ENCODE measurements around the gene SPDYE3.
A peak's percentile ranks its signal among the peaks of the same experiment; 100 is the strongest.
"Not testable (repeated sequence)": the region's sequence is repeated elsewhere in the genome, so short reads cannot be mapped to it uniquely, and the experiment has no call there.

Gene SPDYE3, protein sequence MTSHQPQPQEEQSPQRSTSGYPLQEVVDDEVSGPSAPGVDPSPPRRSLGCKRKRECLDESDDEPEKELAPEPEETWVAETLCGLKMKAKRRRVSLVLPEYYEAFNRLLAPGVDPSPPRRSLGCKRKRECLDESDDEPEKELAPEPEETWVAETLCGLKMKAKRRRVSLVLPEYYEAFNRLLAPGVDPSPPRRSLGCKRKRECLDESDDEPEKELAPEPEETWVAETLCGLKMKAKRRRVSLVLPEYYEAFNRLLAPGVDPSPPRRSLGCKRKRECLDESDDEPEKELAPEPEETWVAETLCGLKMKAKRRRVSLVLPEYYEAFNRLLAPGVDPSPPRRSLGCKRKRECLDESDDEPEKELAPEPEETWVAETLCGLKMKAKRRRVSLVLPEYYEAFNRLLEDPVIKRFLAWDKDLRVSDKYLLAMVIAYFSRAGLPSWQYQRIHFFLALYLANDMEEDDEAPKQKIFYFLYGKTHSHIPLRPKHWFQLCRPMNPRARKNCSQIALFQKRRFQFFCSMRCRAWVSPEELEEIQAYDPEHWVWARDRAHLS

DNA sequence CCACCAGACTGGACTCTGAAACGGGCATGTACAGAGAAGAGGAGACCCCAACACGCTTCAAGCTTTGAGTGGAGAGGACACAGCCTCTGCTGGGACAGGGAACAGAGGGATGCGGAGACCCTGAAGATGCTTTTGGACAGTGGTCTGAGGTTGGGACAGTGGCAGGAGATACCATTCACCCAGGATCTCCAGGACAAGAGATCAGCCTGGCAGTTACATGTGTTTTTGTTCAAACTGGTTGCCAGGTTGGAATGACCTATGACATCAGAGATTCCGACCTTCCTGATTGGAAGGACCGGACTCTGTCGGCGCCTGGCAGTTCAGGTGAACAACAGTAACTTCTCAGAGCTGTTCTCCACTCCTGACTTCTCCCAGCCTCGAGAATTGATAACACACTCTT lies at the start of gene SPDYE3:
Gene SPDYE3 (plus strand): TSS at position 301 of the 400 bp plus-strand sequence. CDS start 184 bp downstream, outside the sequence.
- DNase-seq (ENCODE audit: low spot score), result not testable (repeated sequence)

DNA sequence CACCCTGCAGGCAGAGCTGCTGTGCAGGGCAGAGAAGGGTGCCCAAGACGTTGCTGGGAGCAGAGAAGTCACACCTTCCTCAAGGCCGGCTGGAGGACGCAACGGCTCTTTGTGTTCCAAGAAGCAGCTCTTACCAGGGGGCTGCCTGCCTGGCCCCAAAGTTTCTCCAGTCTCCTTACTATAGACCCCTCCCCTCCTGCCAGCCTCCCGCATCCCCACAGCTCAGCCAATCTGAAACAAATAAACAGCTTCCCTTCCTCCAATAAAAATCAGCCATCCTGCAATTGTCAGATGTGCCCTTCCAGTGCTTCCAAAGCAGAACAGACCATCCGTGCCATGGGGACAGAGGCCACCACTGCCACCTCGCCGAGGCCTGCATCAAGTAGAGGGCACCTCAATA lies 47.5 kb upstream of the SPDYE3 start:
- DNase-seq (ENCODE audit: low spot score), result not testable (repeated sequence)

DNA sequence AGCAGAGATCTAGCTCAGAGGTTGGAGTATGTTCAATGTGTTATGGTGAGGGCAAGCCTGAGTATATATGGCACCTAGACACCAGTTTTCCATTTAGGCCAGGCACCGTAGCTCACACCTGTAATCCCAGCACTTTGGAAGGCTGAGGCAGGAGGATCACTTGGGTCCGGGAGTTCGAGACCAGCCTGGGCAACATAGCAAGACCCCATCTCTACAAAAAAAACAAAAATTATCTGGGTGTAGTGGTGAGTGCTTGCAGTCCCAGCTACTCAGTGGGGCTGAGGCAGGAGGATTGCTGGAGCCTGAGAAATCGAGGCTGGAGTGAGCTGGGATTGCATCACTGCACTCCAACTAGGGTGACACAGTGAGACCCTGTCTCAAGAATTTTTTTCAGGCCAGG lies 44.6 kb upstream of the SPDYE3 start:
- DNase-seq (ENCODE audit: low spot score), result not testable (repeated sequence)

DNA sequence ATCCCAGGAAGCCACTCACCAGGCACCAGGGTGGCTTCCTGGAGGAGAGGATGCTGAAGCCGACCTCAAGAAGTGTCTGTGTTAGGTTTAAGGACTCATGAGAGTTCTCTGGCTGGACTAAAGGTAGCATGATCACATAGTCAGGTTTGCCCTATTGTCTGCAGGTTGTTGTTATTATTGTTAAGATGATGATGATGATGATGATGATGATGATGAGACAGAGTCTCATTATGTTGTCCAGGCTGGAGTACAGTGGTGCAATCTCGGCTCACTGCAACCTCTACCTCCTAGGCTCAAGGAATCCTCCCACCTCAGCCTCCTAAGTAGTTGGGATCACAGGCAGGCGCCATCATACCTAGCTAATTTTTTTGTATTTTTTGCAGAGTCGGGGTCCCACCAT lies 43.3 kb upstream of the SPDYE3 start:
- not testable (repeated sequence) for DNase-seq (ENCODE audit: low spot score)

DNA sequence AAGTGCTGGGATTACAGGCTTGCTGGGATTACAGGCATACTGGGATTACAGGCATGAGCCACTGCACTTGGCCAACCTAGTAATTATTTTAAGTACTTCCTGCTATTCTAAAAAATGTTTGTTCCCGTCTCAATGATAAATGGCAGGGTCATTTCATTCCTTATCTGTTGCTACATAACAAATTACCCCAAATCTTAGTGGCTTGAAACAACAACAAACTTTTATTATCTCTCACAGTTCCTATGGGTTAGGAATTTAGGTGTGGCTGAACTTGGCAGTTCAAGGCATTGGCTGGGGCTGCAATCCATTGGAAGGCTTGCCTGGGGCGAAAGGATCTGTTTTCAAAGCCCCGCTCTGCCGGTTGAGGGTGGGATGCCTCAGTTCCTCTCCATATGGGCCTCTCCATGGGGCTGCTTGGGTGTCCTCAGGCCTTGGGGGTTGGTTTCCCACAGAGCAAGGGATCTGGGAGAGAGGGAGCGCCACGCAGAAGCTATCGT lies 42.8 kb upstream of the SPDYE3 start:
- not testable (repeated sequence) for DNase-seq (ENCODE audit: low spot score)

DNA sequence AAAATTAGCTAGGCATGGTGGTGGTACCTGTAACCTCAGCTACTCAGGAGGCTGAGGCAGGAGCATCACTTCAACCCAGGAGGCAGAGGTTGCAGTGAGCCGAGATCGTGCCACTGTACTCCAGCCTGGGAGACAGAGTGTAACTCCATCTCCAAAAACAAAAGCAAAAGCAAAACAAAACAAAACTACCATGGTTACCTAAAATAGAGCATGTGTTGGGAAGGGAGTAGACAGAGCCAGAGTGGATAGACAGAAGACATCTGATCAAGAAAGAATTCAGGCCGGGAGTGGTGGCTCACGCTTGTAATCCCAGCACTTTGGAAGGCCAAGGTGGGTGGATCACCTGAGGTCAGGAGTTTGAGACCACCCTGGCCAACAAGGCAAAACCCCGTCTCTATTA lies 41.7 kb upstream of the SPDYE3 start:
- not testable (repeated sequence) for DNase-seq (ENCODE audit: low spot score)

DNA sequence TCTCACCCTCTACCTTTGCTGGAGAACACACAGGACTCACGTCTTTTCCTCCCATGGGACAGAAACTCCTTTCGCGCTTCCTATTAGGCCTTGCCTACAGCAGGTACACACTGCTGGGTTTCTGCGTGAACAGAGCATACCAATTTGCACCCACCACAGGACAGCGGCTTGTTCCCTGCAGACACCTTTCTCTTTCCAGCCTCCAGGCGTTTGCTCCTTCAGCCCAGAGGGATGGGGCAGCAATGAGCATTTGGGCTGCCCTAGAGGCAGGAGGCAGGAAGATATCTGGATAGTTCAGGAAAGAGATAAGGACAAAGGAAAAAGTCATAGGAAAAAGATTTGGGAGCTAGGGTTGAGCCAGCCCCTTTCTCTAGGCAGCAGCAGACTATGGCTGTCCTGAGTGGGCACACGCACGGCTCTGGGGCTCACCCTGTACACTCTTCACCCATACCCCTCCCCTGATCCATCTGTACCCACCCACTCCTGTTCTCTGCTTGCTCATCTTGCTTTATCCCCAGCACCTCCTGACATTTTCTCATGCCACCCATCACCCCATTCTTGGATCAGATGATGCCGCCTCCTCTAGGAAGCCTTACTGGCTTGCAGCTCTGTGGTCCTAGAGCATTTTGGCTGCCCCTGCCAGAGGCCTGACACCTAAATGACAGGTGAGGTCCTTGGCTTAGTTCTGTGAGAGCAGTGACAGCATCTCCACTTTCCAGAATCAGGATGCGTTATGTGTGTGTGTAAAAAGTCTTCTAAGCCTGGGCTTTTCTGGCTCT lies 40.7 kb upstream of the SPDYE3 start:
- no peak for DNase-seq (ENCODE audit: low spot score)

DNA sequence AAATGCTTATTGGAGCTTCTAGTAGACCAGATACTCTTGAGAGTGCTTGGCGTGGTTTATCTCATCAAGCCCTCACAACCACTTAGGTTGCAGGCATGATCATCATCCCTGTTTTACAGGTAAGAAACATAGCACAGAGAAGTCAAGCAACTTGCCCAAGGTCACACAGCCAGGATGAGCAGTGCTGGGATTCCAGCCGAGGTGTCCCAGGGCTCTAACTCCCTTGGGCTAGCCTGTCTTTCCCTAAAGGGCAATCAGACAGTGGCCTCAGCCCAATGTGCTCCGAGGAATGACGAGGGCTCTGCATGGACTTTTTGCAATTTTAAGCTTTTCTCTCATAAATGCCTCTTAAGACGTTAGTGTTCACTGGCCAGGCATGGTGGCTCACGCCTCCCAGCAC lies 39.9 kb upstream of the SPDYE3 start:
- no peak for DNase-seq (ENCODE audit: low spot score)

DNA sequence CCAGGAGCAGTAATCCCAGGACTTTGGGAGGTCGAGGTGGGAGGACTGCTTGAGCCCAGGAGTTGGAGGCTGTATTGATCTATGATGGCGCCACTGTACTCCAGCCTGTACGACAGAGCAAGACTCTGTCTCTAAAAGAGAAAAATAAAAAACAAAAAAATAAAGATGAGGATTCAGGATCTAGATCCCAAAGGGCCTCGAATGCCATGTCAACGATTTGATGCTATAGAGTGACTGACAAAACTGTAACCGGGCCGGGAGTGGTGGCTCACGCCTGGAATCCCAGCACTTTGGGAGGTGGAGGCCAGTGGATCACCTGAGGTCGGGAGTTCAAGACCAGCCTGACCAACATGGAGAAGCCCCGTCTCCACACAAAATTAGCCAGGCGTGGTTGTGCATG lies 38.6 kb upstream of the SPDYE3 start:
- DNase-seq (ENCODE audit: low spot score), result not testable (repeated sequence)

DNA sequence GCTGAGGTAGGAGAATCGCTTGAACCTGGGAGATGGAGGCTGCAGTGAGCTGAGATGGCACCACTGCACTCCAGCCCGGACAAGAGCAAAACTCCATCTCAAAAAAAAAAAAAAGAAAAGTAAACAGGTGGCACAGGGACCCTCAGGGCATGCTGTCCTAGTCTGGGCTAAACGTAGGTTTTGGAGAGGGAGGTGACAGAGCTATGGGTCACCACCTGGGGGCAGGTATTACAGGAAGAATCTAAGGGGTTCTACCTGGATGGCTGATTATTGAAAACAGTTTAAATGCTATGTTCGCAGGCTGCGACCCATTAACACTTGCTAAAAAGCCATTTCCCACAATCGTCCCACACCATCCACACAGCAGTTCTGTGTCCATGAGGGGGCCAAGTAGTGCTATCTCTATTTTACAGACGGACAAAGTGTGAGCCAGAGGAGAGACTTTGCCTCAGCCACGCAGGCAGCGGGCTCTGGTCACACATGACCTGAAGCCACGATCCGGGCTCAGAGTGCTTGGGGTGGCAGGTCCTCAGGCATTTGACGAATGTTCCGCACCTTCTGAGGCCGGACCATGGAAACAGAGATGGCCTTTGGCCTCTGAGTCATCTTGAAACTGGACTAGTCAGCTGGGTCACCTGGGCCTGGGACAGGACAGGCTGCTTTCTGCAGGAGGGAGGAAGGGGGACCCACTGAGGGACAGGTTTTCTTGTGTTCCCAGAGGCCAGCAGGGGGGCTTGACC lies 38.0 kb upstream of the SPDYE3 start:
- not testable (repeated sequence) for DNase-seq (ENCODE audit: low spot score)

DNA sequence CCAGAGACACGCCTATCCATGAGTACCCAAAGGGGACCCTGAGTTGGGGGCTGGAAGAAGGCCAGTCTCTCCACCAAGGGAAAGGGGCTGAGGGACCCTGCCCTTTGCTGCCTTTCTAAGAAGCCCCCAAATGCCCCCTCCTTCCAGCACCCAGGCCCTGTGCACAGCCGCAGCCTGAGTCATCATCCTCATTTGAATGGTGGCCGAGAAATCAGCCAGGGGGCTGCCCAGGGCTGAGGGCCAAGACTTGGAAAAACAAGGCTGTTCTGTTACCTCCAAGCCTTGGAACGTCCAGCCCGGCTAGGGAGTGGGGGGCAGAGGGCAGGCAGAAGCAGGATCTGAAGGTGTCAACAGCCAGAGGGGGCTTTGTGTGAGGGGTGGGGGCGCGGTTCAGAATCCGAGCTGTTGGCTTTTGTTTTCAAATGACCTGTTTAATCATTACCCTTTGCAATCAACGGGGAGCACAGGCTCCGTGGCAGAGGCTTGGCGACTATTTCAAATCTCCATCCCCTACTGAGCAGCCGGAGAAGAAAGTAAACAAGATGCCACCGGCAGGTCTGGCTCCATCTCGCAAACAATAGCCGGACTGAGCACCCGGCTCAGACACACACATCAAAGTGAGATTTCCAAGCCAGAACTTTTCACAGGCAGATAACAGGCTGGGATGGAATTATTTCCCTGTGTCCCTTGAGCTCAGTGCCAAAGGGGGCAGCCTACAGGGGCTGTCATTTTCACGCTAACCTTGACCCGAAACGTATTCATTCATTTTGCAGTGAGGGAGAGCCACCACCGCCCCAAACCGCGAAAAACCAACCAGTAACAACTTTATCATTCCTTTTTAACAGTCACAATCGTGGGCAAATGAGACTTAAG lies 37.2 kb upstream of the SPDYE3 start:
- DNase-seq (ENCODE audit: low spot score), result not testable (repeated sequence)

DNA sequence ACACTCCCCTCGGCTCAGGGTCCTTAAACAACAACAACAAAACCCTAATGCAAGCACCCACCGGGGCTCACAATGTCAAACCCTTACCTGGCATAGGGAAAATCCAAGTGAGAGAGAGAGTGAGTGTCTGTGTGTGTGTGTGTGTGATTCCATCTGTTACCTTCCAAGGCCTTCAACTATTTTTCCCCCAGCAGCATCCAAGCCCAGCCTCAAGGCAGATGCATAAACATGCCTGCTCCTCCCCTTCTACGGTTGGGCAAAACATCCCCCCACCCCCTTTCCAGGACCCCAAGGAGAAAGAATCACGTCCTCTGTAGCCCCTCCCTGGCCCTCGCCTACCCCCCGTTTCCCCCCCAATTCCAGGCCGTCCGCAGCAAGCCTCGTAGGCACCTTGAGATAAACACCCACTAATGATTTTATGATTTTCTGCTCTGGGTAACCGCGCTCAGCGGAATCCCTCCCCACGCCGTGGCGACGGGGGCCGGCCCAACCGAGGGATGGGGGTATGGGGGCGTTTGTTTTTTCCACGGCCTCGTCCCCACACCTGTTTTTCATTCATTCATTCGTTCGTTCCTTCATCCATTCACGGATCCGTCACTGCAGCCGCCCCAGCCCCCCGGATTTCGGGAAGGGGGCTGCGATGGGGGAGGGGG lies 36.4 kb upstream of the SPDYE3 start:
- DNase-seq (ENCODE audit: low spot score), result not testable (repeated sequence)

DNA sequence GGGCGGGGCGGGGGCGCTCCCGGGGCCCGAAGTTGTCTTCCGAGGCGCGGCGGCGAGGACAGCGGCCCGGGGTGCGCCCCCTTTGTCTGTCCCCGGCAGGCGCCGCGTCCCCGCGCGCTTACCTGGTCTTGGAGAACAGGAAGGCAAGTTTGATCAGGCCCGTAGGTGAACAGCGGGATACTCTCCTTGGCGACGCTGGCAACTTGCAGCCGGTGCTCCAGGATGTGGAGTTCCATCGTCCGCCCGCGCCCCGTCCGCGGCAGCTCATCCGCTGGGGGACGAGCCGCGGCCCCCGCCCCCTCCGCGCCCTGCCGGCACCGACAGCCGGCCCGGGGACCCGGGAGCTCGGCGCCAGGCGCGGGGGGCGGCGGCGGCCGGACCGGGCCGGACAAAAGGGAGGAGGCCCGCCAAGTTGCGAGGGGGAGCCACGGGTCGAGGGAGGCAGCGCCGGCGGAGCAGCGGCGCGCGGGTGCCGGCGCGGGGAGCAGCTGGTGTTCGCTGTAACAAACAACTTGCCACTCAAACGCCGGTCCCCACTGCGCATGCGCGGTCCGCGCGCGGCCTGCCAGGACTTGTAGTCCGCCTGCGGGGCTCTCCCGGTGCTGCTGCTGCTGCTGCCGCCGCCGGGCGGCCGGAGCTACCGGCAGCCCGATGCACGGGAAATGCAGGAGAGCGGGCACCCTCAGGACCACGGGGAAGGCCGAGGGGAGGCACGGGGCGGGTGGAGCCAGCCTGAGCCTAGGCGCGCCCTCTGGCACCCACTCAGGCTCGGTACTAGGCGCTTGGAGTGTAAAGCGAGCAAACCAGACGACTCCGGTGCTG lies 35.6 kb upstream of the SPDYE3 start:
- DNase-seq (ENCODE audit: low spot score), result peak; percentile 85

DNA sequence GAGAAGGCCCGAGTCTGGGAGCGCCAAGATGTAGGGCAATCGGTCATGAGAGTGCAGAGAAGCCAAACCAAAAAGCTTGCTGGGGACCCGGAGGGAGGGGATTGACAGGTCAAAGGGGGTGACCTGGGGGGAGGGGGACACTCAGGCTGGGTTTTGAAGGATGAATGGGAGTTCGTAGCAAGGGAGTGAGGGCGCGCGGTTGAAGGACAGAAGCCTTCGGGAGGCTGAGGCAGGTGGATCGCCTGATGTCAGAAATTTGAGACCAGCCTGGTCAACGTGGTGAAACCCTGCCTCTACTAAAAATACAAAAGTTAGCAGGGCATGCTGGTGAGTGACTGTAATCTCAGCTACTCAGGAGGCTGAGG lies 35.0 kb upstream of the SPDYE3 start:
- DNase-seq (ENCODE audit: low spot score), result not testable (repeated sequence)

DNA sequence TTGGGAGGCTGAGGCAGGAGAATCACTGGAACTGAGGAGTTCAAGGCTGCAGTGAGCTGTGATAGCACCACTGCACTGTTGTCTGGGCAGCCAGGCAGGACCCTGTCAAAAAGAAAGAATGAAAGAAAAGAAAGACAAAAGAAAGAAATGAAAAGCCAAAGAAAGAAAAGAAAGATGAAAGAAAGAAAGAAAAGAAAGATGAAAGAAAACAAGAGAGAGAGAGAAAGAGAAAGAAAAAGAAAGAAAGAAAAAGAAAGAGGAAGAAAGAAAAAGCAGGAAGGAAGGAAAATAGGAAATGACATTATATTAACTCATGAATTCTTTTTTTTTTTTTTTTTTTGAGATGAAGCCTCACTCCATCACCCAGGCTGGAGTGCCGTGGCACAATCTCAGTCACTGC lies 32.4 kb upstream of the SPDYE3 start:
- no peak for DNase-seq (ENCODE audit: low spot score)

DNA sequence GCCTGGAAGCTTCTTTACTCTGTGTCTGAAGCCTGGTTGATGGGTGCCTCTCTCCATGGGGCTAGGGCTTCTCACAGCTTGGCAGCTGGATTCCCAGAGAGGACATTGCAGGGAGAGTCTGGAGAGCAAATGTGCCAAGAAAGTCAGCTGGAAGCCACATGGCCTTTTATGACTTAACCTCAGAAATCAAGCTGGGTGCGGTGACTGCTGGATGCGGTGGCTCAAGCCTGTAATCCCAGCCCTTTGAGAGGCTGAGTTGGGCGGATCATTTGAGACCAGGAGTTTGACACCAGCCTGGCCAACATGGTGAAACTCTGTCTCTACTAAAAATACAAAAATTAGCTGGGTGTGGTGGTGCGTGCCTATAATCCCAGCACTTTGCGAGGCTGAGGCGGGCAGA lies 31.4 kb upstream of the SPDYE3 start:
- not testable (repeated sequence) for DNase-seq (ENCODE audit: low spot score)

DNA sequence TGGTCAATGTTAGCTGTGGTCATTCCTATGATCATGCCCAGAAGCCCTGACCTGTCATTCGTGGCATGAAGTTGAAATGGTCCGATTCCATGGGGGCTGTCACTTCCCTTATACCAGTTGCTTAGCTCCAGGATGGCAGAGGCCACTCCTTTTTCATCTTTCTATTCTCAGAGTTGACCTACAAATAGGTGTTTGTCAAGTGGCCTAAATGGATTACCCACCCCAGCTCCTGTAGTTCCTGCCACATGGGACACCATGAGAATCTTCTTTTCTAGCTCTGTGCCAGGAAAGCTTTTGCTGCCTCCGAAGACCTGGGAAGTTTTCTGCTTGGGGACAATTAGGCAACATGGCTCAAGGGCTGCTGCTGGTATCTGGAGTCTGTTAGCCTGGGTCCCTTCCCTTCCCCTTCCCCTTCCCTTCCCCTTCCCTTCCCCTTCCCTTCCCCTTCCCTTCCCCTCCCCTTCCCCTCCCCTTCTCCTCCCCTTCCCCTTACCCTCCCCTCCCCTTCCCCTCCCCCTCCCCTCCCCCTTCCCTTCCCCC lies 25.4 kb upstream of the SPDYE3 start:
- not testable (repeated sequence) for DNase-seq (ENCODE audit: low spot score)

DNA sequence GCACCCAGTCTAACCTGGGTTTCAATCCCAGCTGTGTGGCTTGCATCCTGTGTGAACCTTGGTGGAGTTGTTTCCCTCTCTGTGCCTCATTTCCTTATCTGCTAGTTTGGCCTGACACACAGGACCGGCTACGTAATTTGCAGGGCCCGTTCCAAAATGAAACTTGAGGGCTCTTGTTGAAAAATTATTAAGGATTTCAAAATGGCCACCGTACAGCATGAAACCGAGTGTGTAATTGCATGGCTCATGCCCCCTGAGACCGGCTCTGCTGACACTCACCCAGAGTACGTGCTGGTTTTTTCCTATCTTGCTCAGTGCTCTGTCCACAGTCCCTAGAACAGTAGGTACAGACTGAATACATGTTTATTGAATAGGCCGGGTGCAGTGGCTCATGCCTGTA lies 24.4 kb upstream of the SPDYE3 start:
- DNase-seq (ENCODE audit: low spot score), result not testable (repeated sequence)
